HEK293 (cell line): ENCODE measurements around the gene FIGNL1.

Experiments used
- CTCF ChIA-PET: fragments of 350-600 bp; formaldehyde crosslinking; extraction: SDS; loops from one replicate; lab custom pipeline; 2021; ENCODE audit warnings: antibody characterized with exemption; lab: Yijun Ruan, JAX
- POLR2A ChIA-PET: fragments of 300-600 bp; formaldehyde crosslinking; extraction: SDS; loops from one replicate; lab custom pipeline; 2020; ENCODE audit warnings: antibody characterized with exemption, inconsistent platforms; lab: Yijun Ruan, JAX
- H3K27ac ChIP-seq: fragments of 200-500 bp; sonication (Bioruptor generic); 2 replicates; pipeline ENCODE4 v1.5.1; 2014; ENCODE audit warnings: low read depth, low read length, control low read depth, inconsistent platforms; ENCODE audit errors: extremely low read depth
- H3K36me3 ChIP-seq, 2 experiments: fragments of 200-500 bp in 1 of 2; sonication (Bioruptor generic) in 1 of 2; 1 replicate in 1 of 2; 2 replicates in 1 of 2; pipeline ENCODE4 v1.5.1; 2014 to 2017; ENCODE audit warnings: inconsistent platforms in 2 of 2, low read length in 2 of 2; ENCODE audit not compliant: control insufficient read depth in 2 of 2, insufficient read depth in 1 of 2
- H3K4me1 ChIP-seq: fragments of 200-500 bp; sonication (Bioruptor generic); 2 replicates; pipeline ENCODE4 v1.5.1; 2014; ENCODE audit warnings: mild to moderate bottlenecking, low read length, inconsistent platforms; ENCODE audit not compliant: control insufficient read depth, insufficient read depth
- H3K4me3 ChIP-seq: 2 replicates; pipeline ENCODE4 v1.5.1; 2011; ENCODE audit warnings: low read depth, mild to moderate bottlenecking, control low read depth, low read length, moderate library complexity
- H3K9me3 ChIP-seq: fragments of 200-500 bp; sonication (Bioruptor generic); 2 replicates; pipeline ENCODE4 v1.5.1; 2014; ENCODE audit warnings: low read depth, low read length, inconsistent platforms; ENCODE audit not compliant: control insufficient read depth, insufficient read depth
- KLF9 ChIP-seq: fragments of 450-650 bp; formaldehyde crosslinking; IDR thresholded peaks from 2 replicates; pipeline ENCODE4 v1.5.1; 2016; ENCODE audit warnings: missing biosample characterization, missing genetic modification characterization, low read depth
- TRIM28 ChIP-seq: IDR thresholded peaks from 2 replicates; pipeline ENCODE4 v1.6.1; 2011; ENCODE audit warnings: low read length, control low read depth, borderline replicate concordance
- WT1 ChIP-seq: fragments of 450-650 bp; formaldehyde crosslinking; IDR thresholded peaks from 2 replicates; pipeline ENCODE4 v1.5.1; 2016; ENCODE audit warnings: missing biosample characterization, missing genetic modification characterization
- ZBTB10 ChIP-seq: fragments of 450-650 bp; formaldehyde crosslinking; IDR thresholded peaks from 2 replicates; pipeline ENCODE4 v1.5.1; 2016; ENCODE audit warnings: missing biosample characterization, missing genetic modification characterization
- ZBTB11 ChIP-seq: fragments of 450-650 bp; formaldehyde crosslinking; conservative IDR thresholded peaks from 2 replicates; pipeline ENCODE4 v1.5.1; 2016; ENCODE audit warnings: low read depth, missing biosample characterization, missing genetic modification characterization
- ZBTB17 ChIP-seq: fragments of 450-650 bp; formaldehyde crosslinking; IDR thresholded peaks from 2 replicates; pipeline ENCODE4 v1.5.1; 2016; ENCODE audit warnings: missing biosample characterization, missing genetic modification characterization
- ZBTB7A ChIP-seq: fragments of 450-650 bp; formaldehyde crosslinking; IDR thresholded peaks from 2 replicates; pipeline ENCODE4 v1.5.1; 2016; ENCODE audit warnings: low read depth, missing biosample characterization, missing genetic modification characterization
- ZNF175 ChIP-seq: fragments of 450-650 bp; formaldehyde crosslinking; IDR thresholded peaks from 2 replicates; pipeline ENCODE4 v1.5.1; 2016; ENCODE audit warnings: missing biosample characterization, missing genetic modification characterization
- ZNF19 ChIP-seq: fragments of 450-650 bp; formaldehyde crosslinking; IDR thresholded peaks from 2 replicates; pipeline ENCODE4; 2016; ENCODE audit warnings: missing biosample characterization, missing genetic modification characterization, low read depth
- ZNF2 ChIP-seq: fragments of 450-650 bp; formaldehyde crosslinking; IDR thresholded peaks from 2 replicates; pipeline ENCODE4 v1.5.1; 2016; ENCODE audit warnings: missing biosample characterization, missing genetic modification characterization
- ZNF24 ChIP-seq: fragments of 450-650 bp; formaldehyde crosslinking; IDR thresholded peaks from 2 replicates; pipeline ENCODE4 v1.5.1; 2016; ENCODE audit warnings: missing biosample characterization, missing genetic modification characterization
- ZNF266 ChIP-seq: fragments of 450-650 bp; formaldehyde crosslinking; IDR thresholded peaks from 2 replicates; pipeline ENCODE4 v1.5.1; 2016; ENCODE audit warnings: missing biosample characterization, missing genetic modification characterization, low read depth
- ZNF324 ChIP-seq: fragments of 450-650 bp; formaldehyde crosslinking; IDR thresholded peaks from 2 replicates; pipeline ENCODE4 v1.5.1; 2016; ENCODE audit warnings: missing biosample characterization, missing genetic modification characterization
- ZNF335 ChIP-seq: fragments of 450-650 bp; formaldehyde crosslinking; conservative IDR thresholded peaks from 2 replicates; pipeline ENCODE4 v1.5.1; 2016; ENCODE audit warnings: missing biosample characterization, missing genetic modification characterization
- ZNF426 ChIP-seq: fragments of 450-650 bp; formaldehyde crosslinking; IDR thresholded peaks from 2 replicates; pipeline ENCODE4 v1.5.1; 2017; ENCODE audit warnings: missing biosample characterization, missing genetic modification characterization, mild to moderate bottlenecking, inconsistent platforms, moderate library complexity
- ZNF677 ChIP-seq: fragments of 450-650 bp; IDR thresholded peaks from 2 replicates; pipeline ENCODE4 v1.5.0; 2018; ENCODE audit warnings: missing biosample characterization, mild to moderate bottlenecking, missing genetic modification characterization, moderate library complexity
- ZXDB ChIP-seq: fragments of 450-650 bp; formaldehyde crosslinking; IDR thresholded peaks from 2 replicates; pipeline ENCODE4 v1.5.1; 2016; ENCODE audit warnings: missing biosample characterization, missing genetic modification characterization

Gene FIGNL1

DNA sequence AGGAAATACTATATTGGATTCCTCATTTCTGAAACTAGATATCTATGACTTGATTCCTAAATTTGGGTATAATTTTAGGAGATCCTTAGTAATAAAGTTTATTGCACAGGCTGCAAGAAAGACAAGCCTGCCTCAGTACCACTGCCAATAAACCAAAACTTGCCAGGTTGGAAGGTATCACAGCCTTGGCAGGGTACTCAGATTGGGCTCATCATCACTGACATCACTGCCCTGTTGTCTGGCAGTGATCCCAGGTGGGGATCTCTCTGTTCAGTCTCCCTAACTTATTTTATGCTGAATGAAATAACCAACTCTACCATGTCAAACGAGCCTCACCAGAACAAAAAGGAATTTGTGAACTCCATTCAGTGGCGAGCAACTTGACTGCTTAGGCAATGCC lies 18.8 kb downstream of the FIGNL1 start (continued):
- TF ChIP-seq ZNF24 = no peak
- no peak for TF ChIP-seq ZBTB17

DNA sequence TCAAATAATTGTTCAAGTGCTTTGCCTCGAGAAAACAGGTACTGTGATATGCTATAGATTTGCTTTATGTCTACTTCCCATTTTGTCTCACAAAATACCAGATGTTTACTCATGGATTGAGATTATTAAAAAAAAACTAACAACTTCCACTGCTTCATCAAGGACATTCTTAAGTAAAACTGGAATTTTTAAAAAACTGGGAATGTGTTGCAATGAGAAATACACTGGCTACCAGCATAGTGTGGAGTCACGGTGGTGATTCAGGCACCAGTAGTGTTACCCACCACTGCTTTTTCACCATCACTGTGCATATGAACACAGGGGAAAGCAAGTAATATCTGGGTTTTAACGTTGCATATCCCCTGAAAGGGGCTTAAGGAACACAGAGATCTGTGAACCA lies 21.2 kb downstream of the FIGNL1 start:
- Histone ChIP-seq H3K4me1 (no peaks in the 10 kb centered on the region), H3K36me3 (no peaks in the 10 kb centered on the region), H3K27ac (no peak overlapping the region), H3K9me3 (no peaks in the 10 kb centered on the region), H3K4me3 (no peak overlapping the region)
- POLR2A ChIA-PET = no interaction called here
- no peak for TF ChIP-seq ZNF324
- no peak for TF ChIP-seq ZBTB11 (tag by site-specific recombination)
- no peak for TF ChIP-seq ZNF24
- TF ChIP-seq WT1 (tag by site-specific recombination) = no peak
- CTCF ChIA-PET = no interaction called here

DNA sequence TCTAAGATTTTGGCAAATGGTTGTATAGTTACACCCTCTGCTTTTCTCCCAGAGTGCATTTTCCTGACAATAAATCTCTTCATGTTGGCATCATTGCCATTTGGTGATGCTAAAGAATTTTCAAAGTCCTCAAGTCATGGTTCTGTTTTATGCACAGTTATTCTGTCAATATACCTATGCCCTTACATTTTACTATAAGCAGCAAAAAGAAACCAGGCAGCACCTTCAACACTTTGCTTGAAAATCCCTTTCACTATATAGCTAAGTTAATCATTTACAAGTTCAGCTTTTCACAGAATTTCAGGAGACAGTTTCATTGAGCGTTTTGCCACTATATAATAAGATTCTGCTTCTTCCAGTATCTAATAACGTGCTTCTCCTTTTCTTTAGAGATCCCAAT lies 22.6 kb downstream of the FIGNL1 start:
- no peaks in the 10 kb centered on the region for H3K4me1 ChIP-seq
- TF ChIP-seq KLF9 (tag by site-specific recombination) (no peak), ZNF2 (tag by site-specific recombination) (no peak), ZNF266 (no peak), ZNF19 (no peak), ZNF335 (no peak), ZNF426 (tag by site-specific recombination) (no peak), ZNF175 (tag by site-specific recombination) (no peak), ZBTB10 (tag by site-specific recombination) (no peak), ZBTB7A (tag by site-specific recombination) (no peak), ZNF677 (no peak), TRIM28 (no peak), ZXDB (tag by site-specific recombination) (no peak)
- TF ChIP-seq, all 188 proteins: peak for 0
- no peaks in the 10 kb centered on the region for H3K9me3 ChIP-seq
- no peak overlapping the region for H3K4me3 ChIP-seq
- no peak overlapping the region for H3K27ac ChIP-seq
- POLR2A ChIA-PET = no interaction called here
- H3K36me3 ChIP-seq = no peaks in the 10 kb centered on the region
- CTCF ChIA-PET = interaction anchor here (0.6 to 1.2 kb wide), 2 partner anchors 9 to 198 kb away, joined by 3 to 6 read pairs; no protein-coding TSS in a partner anchor
